Smooth muscle cell (in vitro differentiated cells): ENCODE data around the gene RFX3. TPM values are rescaled to one million over a fixed set of nuclear protein-coding genes. Genes with fewer than 3 reads are reported as not detected.

Source experiments
- DNase-seq: peaks from one replicate; lab custom pipeline; 2025; ENCODE audit not compliant: unreplicated experiment; lab: John Stamatoyannopoulos, UW
- H2AFZ ChIP-seq: fragments of 200-600 bp; sonication (generic); 2 replicates; pipeline ENCODE4 v1.6.0; 2016; ENCODE audit warnings: antibody characterized with exemption, low read depth, mild to moderate bottlenecking
- H3F3A ChIP-seq: fragments of 200-600 bp; sonication (generic); 2 replicates; pipeline ENCODE4 v1.6.0; 2017; ENCODE audit warnings: antibody characterized with exemption, low read depth
- H3K27ac ChIP-seq: fragments of 200-600 bp; sonication (generic); 2 replicates; pipeline ENCODE4 v1.5.1; 2016; ENCODE audit warnings: low read depth, mild to moderate bottlenecking
- H3K27me3 ChIP-seq: fragments of 200-600 bp; sonication (generic); 2 replicates; pipeline ENCODE4 v1.6.1; 2016; ENCODE audit warnings: low read depth, mild to moderate bottlenecking
- H3K36me3 ChIP-seq: fragments of 200-600 bp; sonication (generic); 2 replicates; pipeline ENCODE4 v1.5.1; 2016; ENCODE audit warnings: low read depth
- H3K4me1 ChIP-seq: fragments of 200-600 bp; sonication (generic); 2 replicates; pipeline ENCODE4 v1.5.1; 2016; ENCODE audit warnings: low read depth
- H3K4me2 ChIP-seq: fragments of 200-600 bp; sonication (generic); 2 replicates; pipeline ENCODE4 v1.6.0; 2016; ENCODE audit warnings: mild to moderate bottlenecking
- H3K4me3 ChIP-seq: fragments of 200-600 bp; sonication (generic); 2 replicates; pipeline ENCODE4 v1.5.1; 2016; ENCODE audit warnings: mild to moderate bottlenecking
- H3K79me2 ChIP-seq: fragments of 200-600 bp; sonication (generic); 2 replicates; pipeline ENCODE4 v1.6.0; 2016; ENCODE audit warnings: low read depth, mild to moderate bottlenecking
- H3K9ac ChIP-seq: fragments of 200-600 bp; sonication (generic); 2 replicates; pipeline ENCODE4 v1.6.0; 2016; ENCODE audit warnings: low read depth
- H3K9me3 ChIP-seq: fragments of 200-600 bp; sonication (generic); replicated peaks from 2 replicates; pipeline ENCODE4 v1.5.1; 2016; ENCODE audit warnings: low read depth
- H4K20me1 ChIP-seq: fragments of 200-600 bp; sonication (generic); 2 replicates; pipeline ENCODE4 v1.6.0; 2016; ENCODE audit warnings: low read depth
- WGBS: methylation state at CpG from one replicate; pipeline ENCODE4 v1.1.7; 2016; ENCODE audit warnings: low lambda C conversion rate; 5-methylcytosine and 5-hydroxymethylcytosine counted together
- polyA plus RNA-seq: library from polyadenylated mRNA; unstranded; fragments of >200 nt; fragmentation: Nextera tagmentation; extraction: Ambion mirVana; gene quantifications from 2 replicates; pipeline ENCODE4 v1.2.1, GENCODE V29; 2016
- total RNA-seq: library from RNA; depleted of rRNA; stranded (reverse); fragments of >200 nt; gene quantifications from 2 replicates; pipeline ENCODE4 v1.2.3, GENCODE V29; 2014
- TF ChIP-seq, protein P1 (sequence below): fragments of 200-600 bp; sonication (generic); IDR thresholded peaks from 2 replicates; pipeline ENCODE4 v1.5.1; 2017; ENCODE audit warnings: borderline replicate concordance, mild to moderate bottlenecking, antibody characterized with exemption; ENCODE audit not compliant: insufficient read depth, poor library complexity, severe bottlenecking

Gene RFX3
- total and polyA plus RNA-seq, 2 experiments from 2014 or later: 4.4 to 14.1 TPM

DNA sequence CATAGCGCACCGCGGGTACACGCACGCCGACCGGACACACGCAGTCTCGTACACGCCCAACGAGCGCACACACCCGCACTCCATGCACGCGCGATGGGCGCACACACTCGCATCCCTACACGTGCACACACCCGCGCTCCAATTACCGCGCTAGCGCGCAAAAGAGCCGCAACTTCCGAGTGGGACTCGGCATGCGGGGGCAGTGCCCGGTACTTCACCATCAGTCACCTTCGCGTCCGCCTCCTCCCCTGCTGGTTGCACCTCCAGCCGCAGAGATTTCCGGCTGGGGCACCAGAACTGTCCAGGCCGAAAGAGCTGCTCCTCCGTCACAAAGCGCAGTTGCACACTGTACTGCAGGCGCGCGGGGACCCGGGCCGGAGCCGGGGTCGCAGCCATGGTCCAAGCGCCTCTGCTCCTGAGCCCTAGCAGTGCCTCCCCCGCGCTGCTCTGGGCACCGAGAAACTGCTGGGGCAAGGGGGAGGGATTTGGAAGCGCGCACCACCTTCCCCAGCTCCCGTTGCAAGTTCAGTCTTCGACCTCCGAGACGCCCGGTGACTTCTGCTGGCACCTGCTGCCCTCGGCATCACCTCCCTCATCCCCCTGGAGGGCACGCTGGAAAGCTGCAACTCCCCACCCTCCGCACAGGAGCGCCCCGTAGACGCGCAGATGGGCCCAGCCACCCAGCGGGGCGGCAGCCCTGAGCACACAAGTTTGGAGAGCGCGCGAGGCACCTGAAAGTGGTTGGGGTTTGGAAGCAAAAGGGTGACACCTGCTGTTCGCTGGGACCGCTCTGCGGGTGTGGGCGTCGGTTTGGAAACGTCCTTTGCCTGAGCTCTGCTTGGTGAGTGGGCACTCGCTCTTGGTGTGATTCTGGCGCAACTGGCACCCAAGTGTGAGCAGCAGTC lies 344.5 kb downstream of the RFX3 start:
- no peak for DNase-seq
- Histone ChIP-seq H3K4me3 (peak overlapping the region; percentile 33), H3K4me2 (peak overlapping the region; percentile 80), H3F3A (no peaks in the 10 kb centered on the region), H3K36me3 (no peaks in the 10 kb centered on the region), H3K4me1 (peaks cover 5% of the 10 kb centered on the region), H2AFZ (no peak overlapping the region), H3K9ac (no peak overlapping the region), H3K9me3 (no peaks in the 10 kb centered on the region), H3K79me2 (no peaks in the 10 kb centered on the region), H4K20me1 (no peaks in the 10 kb centered on the region), H3K27me3 (peaks cover 50% of the 10 kb centered on the region), H3K27ac (no peak overlapping the region)
- WGBS: 25% methylated on average over 75 of the region's 76 CpGs
- TF ChIP-seq, protein P1, sequence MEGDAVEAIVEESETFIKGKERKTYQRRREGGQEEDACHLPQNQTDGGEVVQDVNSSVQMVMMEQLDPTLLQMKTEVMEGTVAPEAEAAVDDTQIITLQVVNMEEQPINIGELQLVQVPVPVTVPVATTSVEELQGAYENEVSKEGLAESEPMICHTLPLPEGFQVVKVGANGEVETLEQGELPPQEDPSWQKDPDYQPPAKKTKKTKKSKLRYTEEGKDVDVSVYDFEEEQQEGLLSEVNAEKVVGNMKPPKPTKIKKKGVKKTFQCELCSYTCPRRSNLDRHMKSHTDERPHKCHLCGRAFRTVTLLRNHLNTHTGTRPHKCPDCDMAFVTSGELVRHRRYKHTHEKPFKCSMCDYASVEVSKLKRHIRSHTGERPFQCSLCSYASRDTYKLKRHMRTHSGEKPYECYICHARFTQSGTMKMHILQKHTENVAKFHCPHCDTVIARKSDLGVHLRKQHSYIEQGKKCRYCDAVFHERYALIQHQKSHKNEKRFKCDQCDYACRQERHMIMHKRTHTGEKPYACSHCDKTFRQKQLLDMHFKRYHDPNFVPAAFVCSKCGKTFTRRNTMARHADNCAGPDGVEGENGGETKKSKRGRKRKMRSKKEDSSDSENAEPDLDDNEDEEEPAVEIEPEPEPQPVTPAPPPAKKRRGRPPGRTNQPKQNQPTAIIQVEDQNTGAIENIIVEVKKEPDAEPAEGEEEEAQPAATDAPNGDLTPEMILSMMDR: peak; percentile 29

- H3K4me1 ChIP-seq: peaks cover 5% of the 10 kb centered on the region
- H2AFZ ChIP-seq: no peak overlapping the region
- TF ChIP-seq, protein P1: no peak
- H3K9ac ChIP-seq: no peak overlapping the region
- DNase-seq: no peak
- H3K27ac ChIP-seq: no peak overlapping the region
- no peaks in the 10 kb centered on the region for H4K20me1 ChIP-seq
- 68% methylated on average over 17 of the region's 19 CpGs for WGBS
- H3K4me2 ChIP-seq: peak overlapping the region; percentile 80
- no peaks in the 10 kb centered on the region for H3F3A ChIP-seq
- H3K27me3 ChIP-seq: peaks cover 50% of the 10 kb centered on the region
- H3K9me3 ChIP-seq: no peaks in the 10 kb centered on the region
- H3K36me3 ChIP-seq: no peaks in the 10 kb centered on the region
- no peaks in the 10 kb centered on the region for H3K79me2 ChIP-seq
- H3K4me3 ChIP-seq: peak overlapping the region; percentile 33
These were observed 345.1 kb downstream of the RFX3 start for GRCh38 chr9:3180696-3181048.

GRCh38 chr9:3179711-3180110 lies 346.1 kb downstream of the RFX3 start:
- no peaks in the 10 kb centered on the region for H3K79me2 ChIP-seq
- WGBS: 89% methylated on average over 4 of the region's 4 CpGs

More at GRCh38 chr9:3179711-3180110, 346.1 kb downstream of the RFX3 start:
- Histone ChIP-seq H3K27ac (no peak overlapping the region), H3K27me3 (peaks cover 50% of the 10 kb centered on the region), H3K4me1 (peaks cover 5% of the 10 kb centered on the region), H2AFZ (no peak overlapping the region), H4K20me1 (no peaks in the 10 kb centered on the region), H3K9ac (no peak overlapping the region), H3F3A (no peaks in the 10 kb centered on the region), H3K9me3 (no peaks in the 10 kb centered on the region), H3K4me3 (no peak overlapping the region), H3K4me2 (no peak overlapping the region), H3K36me3 (no peaks in the 10 kb centered on the region)
- no peak for DNase-seq
- TF ChIP-seq, protein P1: no peak
